Endothelial cell of umbilical vein (primary cell): ENCODE measurements around the gene RNF25. TPM values are rescaled to one million over a fixed set of nuclear protein-coding genes. Genes with fewer than 3 reads are reported as not detected.
A peak's percentile ranks its signal among the peaks of the same experiment; 100 is the strongest.

Source experiments
- BruUV-seq: library from RNA; stranded (reverse); fragments of 400-500 nt; replicated peaks from 2 replicates; lab custom pipeline; 2021; lab: Mats Ljungman, UMichigan
- CTCF ChIA-PET: fragments of 300-600, 350-600 bp; sonication (Branson Sonifier 250); formaldehyde crosslinking; loops from one replicate; lab custom pipeline; 2021; ENCODE audit warnings: antibody characterized with exemption, inconsistent platforms; lab: Charles Lee
- POLR2A ChIA-PET: fragments of 300-600, 350-600 bp; sonication (Branson Sonifier 250); formaldehyde crosslinking; loops from one replicate; lab custom pipeline; 2021; ENCODE audit warnings: antibody characterized with exemption, inconsistent platforms; lab: Charles Lee
- DNase-seq: peaks from one replicate; pipeline ENCODE4 v3.0.0-alpha.2; 2011; ENCODE audit warnings: low read depth, low spot score
- FAIRE-seq: peaks from 2 replicates; lab custom pipeline; 2011; peaks lifted over from hg19 to GRCh38; lab: Jason Lieb, UNC
- H2AFZ ChIP-seq: 2 replicates; pipeline ENCODE4 v1.6.0; 2012; ENCODE audit warnings: low read depth, low read length, control low read depth, inconsistent platforms
- H3K27ac ChIP-seq: 2 replicates; pipeline ENCODE4 v1.5.1; 2011; ENCODE audit warnings: low read depth, mild to moderate bottlenecking, control low read depth, low read length, moderate library complexity; ENCODE audit not compliant: insufficient read depth
- H3K27me3 ChIP-seq, 2 experiments: 2 replicates each; pipeline versions ENCODE4 v1.6.0 to v1.6.1; 2011; ENCODE audit warnings: low read length in 2 of 2, mixed read lengths in 1 of 2; ENCODE audit not compliant: control insufficient read depth in 2 of 2, insufficient read depth in 2 of 2
- H3K36me3 ChIP-seq, 2 experiments: 2 replicates in 1 of 2; 3 replicates in 1 of 2; pipeline ENCODE4 v1.5.1; 2011; ENCODE audit warnings: low read length in 2 of 2, mild to moderate bottlenecking in 1 of 2, moderate library complexity in 1 of 2; ENCODE audit not compliant: control insufficient read depth in 2 of 2, insufficient read depth in 2 of 2; ENCODE audit errors: extremely low read depth in 1 of 2
- H3K4me1 ChIP-seq: 3 replicates; pipeline ENCODE4 v1.5.1; 2011; ENCODE audit warnings: mild to moderate bottlenecking, low read length; ENCODE audit not compliant: control insufficient read depth, insufficient read depth; ENCODE audit errors: extremely low read depth
- H3K4me2 ChIP-seq: 2 replicates; pipeline ENCODE4 v1.6.1; 2011; ENCODE audit warnings: low read length, control low read depth, mixed read lengths; ENCODE audit not compliant: insufficient read depth
- H3K4me3 ChIP-seq, 3 experiments: fragments of 200-600 bp in 1 of 3; sonication (generic), shearing (Covaris generic) in 1 of 3; replicated peaks in 1 of 3; 2 replicates each; pipeline ENCODE4 v1.5.1; 2011 to 2016; ENCODE audit warnings: control low read depth in 3 of 3, low read length in 3 of 3, mild to moderate bottlenecking in 2 of 3, inconsistent platforms in 1 of 3, low read depth in 1 of 3, moderate library complexity in 1 of 3; ENCODE audit not compliant: insufficient read depth in 1 of 3
- H3K79me2 ChIP-seq: 2 replicates; pipeline ENCODE4 v1.6.0; 2012; ENCODE audit warnings: low read length, inconsistent platforms; ENCODE audit not compliant: control insufficient read depth, insufficient read depth
- H3K9ac ChIP-seq: replicated peaks from 2 replicates; pipeline ENCODE3; 2011; ENCODE audit warnings: low read length, control low read depth; ENCODE audit not compliant: insufficient read depth; ENCODE audit errors: extremely low read depth
- H3K9me1 ChIP-seq: replicated peaks from 3 replicates; pipeline ENCODE4 v1.6.0; 2011; ENCODE audit warnings: mild to moderate bottlenecking, low read length; ENCODE audit not compliant: control insufficient read depth, insufficient read depth; ENCODE audit errors: extremely low read depth
- H3K9me3 ChIP-seq: replicated peaks from 2 replicates; pipeline ENCODE4 v1.5.1; 2012; ENCODE audit warnings: low read length, inconsistent platforms; ENCODE audit not compliant: control insufficient read depth, insufficient read depth
- H4K20me1 ChIP-seq: replicated peaks from 2 replicates; pipeline ENCODE3; 2011; ENCODE audit warnings: mild to moderate bottlenecking, low read length; ENCODE audit not compliant: control insufficient read depth, insufficient read depth; ENCODE audit errors: extremely low read depth
- CTCF ChIP-seq, 2 donors: IDR thresholded peaks; 1 replicate in 1 of 2; 2 replicates in 1 of 2; pipeline ENCODE4 v1.5.1; 2011; ENCODE audit warnings: low read length in 2 of 2, mild to moderate bottlenecking in 2 of 2, moderate library complexity in 2 of 2, control low read depth in 1 of 2, inconsistent platforms in 1 of 2, low read depth in 1 of 2; ENCODE audit not compliant: insufficient read depth in 1 of 2; ENCODE audit errors: extremely low read depth in 1 of 2
- EZH2 ChIP-seq: IDR thresholded peaks from 2 replicates; pipeline ENCODE4 v1.6.1; 2012; ENCODE audit warnings: borderline replicate concordance, low read depth, mild to moderate bottlenecking, moderate library complexity, low read length, inconsistent platforms; ENCODE audit not compliant: severe bottlenecking
- FOS ChIP-seq: IDR thresholded peaks from 2 replicates; pipeline ENCODE4 v1.6.1; 2011; ENCODE audit warnings: mild to moderate bottlenecking, low read length, moderate library complexity, borderline replicate concordance; ENCODE audit not compliant: insufficient read depth
- GATA2 ChIP-seq: IDR thresholded peaks from 2 replicates; pipeline ENCODE4 v1.7.0; 2011; ENCODE audit warnings: low read depth, mild to moderate bottlenecking, moderate library complexity, mixed read lengths, low read length; ENCODE audit not compliant: insufficient read length, insufficient read depth
- JUN ChIP-seq: IDR thresholded peaks from 2 replicates; pipeline ENCODE4 v1.6.1; 2011; ENCODE audit warnings: borderline replicate concordance, low read depth; ENCODE audit not compliant: insufficient read length, insufficient read depth
- MAX ChIP-seq: IDR thresholded peaks from 2 replicates; pipeline ENCODE4 v1.6.1; 2011; ENCODE audit not compliant: insufficient read depth, insufficient read length
- MYC ChIP-seq: IDR thresholded peaks from one replicate; pipeline ENCODE4 v1.6.1; 2011; ENCODE audit warnings: mild to moderate bottlenecking, low read depth, low read length
- POLR2A ChIP-seq: IDR thresholded peaks from 2 replicates; pipeline ENCODE4 v1.6.1; 2012; ENCODE audit warnings: low read depth, mild to moderate bottlenecking, control low read depth, low read length
- POLR2AphosphoS5 ChIP-seq: IDR thresholded peaks from 2 replicates; pipeline ENCODE4 v1.6.1; 2012; ENCODE audit warnings: low read depth, mild to moderate bottlenecking, control low read depth, low read length, moderate library complexity; ENCODE audit not compliant: insufficient read depth
- dilution Hi-C: fragments of 300-500 bp; cut with MboI; formaldehyde crosslinking; loops from one replicate; pipeline ENCODE4 v1.15.0; 2019; ENCODE audit warnings: low sequenced_read_pairs; ENCODE audit not compliant: extremely low pct_ligation_motif_present
- intact Hi-C: fragments of 100-400 bp; cut with micrococcal nuclease; formaldehyde crosslinking; loops from one replicate; pipeline ENCODE4 v1.10.0; 2022
- polyA plus RNA-seq, 4 experiments: library from polyadenylated mRNA; depleted of rRNA in 3 of 4; stranded (reverse) in 3 of 4; unstranded in 1 of 4; fragments of >200 nt; gene quantifications; 2 replicates each; pipeline versions ENCODE4 v1.2.1 to v1.2.3, GENCODE V29; 2011 to 2012; ENCODE audit warnings: missing spikeins in 1 of 4
- total RNA-seq: library from RNA; stranded (reverse); gene quantifications from 2 replicates; pipeline ENCODE4 v1.2.3, GENCODE V29; 2021

Gene RNF25
- total and polyA plus RNA-seq, 2 donors (not counting 3 experiments of a cell fraction or from before 2014, with no cell fraction given), result 38.2 to 61.1 TPM

GRCh38 chr2:218631837-218632236, 40.0 kb downstream of the RNF25 start:
- Histone ChIP-seq H3K4me1 (peaks cover 20% of the 10 kb centered on the region), H3K9ac (no peak overlapping the region), H3K4me2 (peak overlapping the region; percentile 57), H2AFZ (no peak overlapping the region), H3K79me2 (no peaks in the 10 kb centered on the region), H4K20me1 (no peaks in the 10 kb centered on the region), H3K4me3 (no peak overlapping the region), H3K9me1 (no peaks in the 10 kb centered on the region), H3K9me3 (no peaks in the 10 kb centered on the region), H3K36me3 (peaks cover under 1 to 19% of the 10 kb centered on the region in 2 experiments), H3K27ac (peak overlapping the region; percentile 78), H3K27me3 (no peaks in the 10 kb centered on the region)
- FAIRE-seq (peak; percentile 99), DNase-seq (peak; percentile 95)
- intact Hi-C loops (loop anchor here (1.0 to 5.0 kb wide), 5 partner anchors 9 to 235 kb away; partner anchors contain the start of genes BCS1L, CNOT9, CTDSP1 and USP37), dilution Hi-C loops (no loop called here)
- POLR2A ChIA-PET, result interaction anchor here (0.6 to 0.8 kb wide), 2 partner anchors 8 to 24 kb away, joined by 3 to 5 read pairs; partner anchors contain the start of gene PLCD4
- CTCF ChIA-PET, result interaction anchor here (1.0 to 2.0 kb wide), 7 partner anchors 9 to 45 kb away, joined by 3 to 7 read pairs (median 4); partner anchors contain the start of gene PLCD4
- TF ChIP-seq MAX (no peak), GATA2 (peak; percentile 96), MYC (no peak), EZH2 (no peak), POLR2AphosphoS5 (peak; percentile 76), JUN (peak; percentile 97), CTCF (IDR thresholded peaks at IDR 0.05; ENCODE audit: extremely low read depth in 1 of 2, insufficient read depth in 1 of 2, low read depth in 1 of 2, low read length in 2 of 2) (no peak), FOS (peak; percentile 92), POLR2A (peak; percentile 59)
- no TSS peak for BruUV-seq
